Neural progenitor cell (in vitro differentiated cells): Measurements from ENCODE around the gene GPR156. TPM values are rescaled to one million over a fixed set of nuclear protein-coding genes. Genes with fewer than 3 reads are reported as not detected.
"Not testable (repeated sequence)": the region's sequence is repeated elsewhere in the genome, so short reads cannot be mapped to it uniquely, and the experiment has no call there.

Experiments used
- DNase-seq: peaks from one replicate; pipeline ENCODE4 v3.0.0-alpha.2; 2016; ENCODE audit warnings: low spot score
- H2AFZ ChIP-seq: fragments of 200-600 bp; sonication (generic); replicated peaks from 2 replicates; pipeline ENCODE4 v1.6.1; 2016; ENCODE audit warnings: antibody characterized with exemption
- H3F3A ChIP-seq: fragments of 200-600 bp; sonication (generic); 2 replicates; pipeline ENCODE4 v1.6.1; 2016; ENCODE audit warnings: antibody characterized with exemption, low read depth
- H3K27ac ChIP-seq: fragments of 200-600 bp; sonication (generic); 2 replicates; pipeline ENCODE4 v1.5.1; 2016; ENCODE audit warnings: mild to moderate bottlenecking
- H3K27me3 ChIP-seq: fragments of 200-600 bp; sonication (generic); 2 replicates; pipeline ENCODE4 v1.6.1; 2016; ENCODE audit warnings: mild to moderate bottlenecking, moderate library complexity
- H3K36me3 ChIP-seq: fragments of 200-600 bp; sonication (generic); 2 replicates; pipeline ENCODE4 v1.5.1; 2016
- H3K4me1 ChIP-seq: fragments of 200-600 bp; sonication (generic); 2 replicates; pipeline ENCODE4 v1.6.1; 2016; ENCODE audit warnings: mixed run types
- H3K4me2 ChIP-seq: fragments of 200-600 bp; sonication (generic); 2 replicates; pipeline ENCODE4 v1.6.1; 2016
- H3K4me3 ChIP-seq: fragments of 200-600 bp; sonication (generic); 2 replicates; pipeline ENCODE4 v1.5.1; 2016
- H3K79me2 ChIP-seq: fragments of 200-600 bp; sonication (generic); 2 replicates; pipeline ENCODE4 v1.6.1; 2016; ENCODE audit warnings: low read depth
- H3K9ac ChIP-seq: fragments of 200-600 bp; sonication (generic); 2 replicates; pipeline ENCODE4 v1.6.1; 2016
- H3K9me3 ChIP-seq: fragments of 200-600 bp; sonication (generic); 2 replicates; pipeline ENCODE4 v1.5.1; 2016; ENCODE audit warnings: low read depth
- H4K20me1 ChIP-seq: fragments of 200-600 bp; sonication (generic); 2 replicates; pipeline ENCODE4 v1.6.1; 2016; ENCODE audit warnings: low read depth
- H3K27ac Mint-ChIP-seq: 3 replicates; pipeline ENCODE4 v1.8.0; 2021; ENCODE audit warnings: mixed read lengths
- H3K27me3 Mint-ChIP-seq: 2 replicates; pipeline ENCODE4 v1.8.0; 2022; ENCODE audit warnings: low read depth, mild to moderate bottlenecking, inconsistent platforms, moderate library complexity, mixed read lengths; ENCODE audit not compliant: insufficient read depth
- H3K36me3 Mint-ChIP-seq: 3 replicates; pipeline ENCODE4 v1.8.0; 2021; ENCODE audit warnings: mixed read lengths
- H3K4me1 Mint-ChIP-seq: 3 replicates; pipeline ENCODE4 v1.8.0; 2021; ENCODE audit warnings: mixed read lengths
- H3K4me3 Mint-ChIP-seq: 3 replicates; pipeline ENCODE4 v1.8.0; 2021; ENCODE audit warnings: mild to moderate bottlenecking, moderate library complexity, mixed read lengths
- H3K9me3 Mint-ChIP-seq: 3 replicates; pipeline ENCODE4 v1.8.0; 2020; ENCODE audit warnings: mixed read lengths
- EZH2 ChIP-seq: fragments of 200-600 bp; sonication (generic); IDR thresholded peaks from 2 replicates; pipeline ENCODE4 v1.6.1; 2017; ENCODE audit warnings: antibody characterized with exemption, mild to moderate bottlenecking, moderate library complexity
- EZH2phosphoT487 ChIP-seq: fragments of 200-600 bp; sonication (generic); IDR thresholded peaks from 2 replicates; pipeline ENCODE4 v1.6.1; 2017; ENCODE audit warnings: antibody characterized with exemption
- total RNA-seq: library from RNA; depleted of rRNA; stranded (reverse); fragments of >200 nt; gene quantifications from 2 replicates; pipeline ENCODE4 v1.2.3, GENCODE V29; 2015; ENCODE audit warnings: low replicate concordance
- TF ChIP-seq, protein P1 (sequence below): fragments of 200-600 bp; sonication (generic); IDR thresholded peaks from 2 replicates; pipeline ENCODE4 v1.5.1; 2017; ENCODE audit warnings: antibody characterized with exemption, mild to moderate bottlenecking

Gene GPR156
- total RNA-seq, 1 donor from 2014 or later, result 2.2 TPM

DNA sequence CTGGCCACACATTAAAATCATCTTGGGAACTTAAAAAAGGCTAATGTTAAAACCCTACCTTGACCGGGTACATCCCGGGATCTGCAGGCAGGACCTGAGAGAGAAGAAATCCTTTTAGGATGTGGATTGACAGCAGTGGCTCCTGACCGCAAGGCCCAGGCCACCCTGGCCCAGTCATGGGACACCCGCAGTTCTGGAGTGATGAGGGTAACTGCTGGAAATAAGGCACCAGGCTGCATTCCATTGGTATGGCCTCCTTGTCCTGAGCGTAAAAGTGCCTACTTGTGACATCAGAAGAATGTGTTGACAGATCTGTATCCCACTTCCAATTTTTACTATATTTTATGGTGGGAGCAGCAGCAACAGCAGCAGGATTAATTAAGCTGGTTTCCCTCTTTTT, 127.3 kb downstream of the GPR156 start:
- Mint-ChIP-seq H3K4me1 (no peaks in the 10 kb centered on the region), H3K36me3 (no peaks in the 10 kb centered on the region), H3K9me3 (peaks cover 20% of the 10 kb centered on the region), H3K27me3 (peaks cover 5% of the 10 kb centered on the region), H3K4me3 (no peak overlapping the region), H3K27ac (no peak overlapping the region)
- H4K20me1 ChIP-seq, result no peaks in the 10 kb centered on the region
- no peaks in the 10 kb centered on the region for H3K36me3 ChIP-seq
- no peak overlapping the region for H3K4me3 ChIP-seq
- H3K9me3 ChIP-seq, result peaks cover 12% of the 10 kb centered on the region
- H3K4me2 ChIP-seq, result no peak overlapping the region
- H3F3A ChIP-seq, result no peaks in the 10 kb centered on the region
- no peak overlapping the region for H3K9ac ChIP-seq
- no peaks in the 10 kb centered on the region for H3K4me1 ChIP-seq
- H3K27ac ChIP-seq, result no peak overlapping the region
- TF ChIP-seq EZH2phosphoT487, result no peak
- no peak for TF ChIP-seq EZH2
- TF ChIP-seq, protein P1, sequence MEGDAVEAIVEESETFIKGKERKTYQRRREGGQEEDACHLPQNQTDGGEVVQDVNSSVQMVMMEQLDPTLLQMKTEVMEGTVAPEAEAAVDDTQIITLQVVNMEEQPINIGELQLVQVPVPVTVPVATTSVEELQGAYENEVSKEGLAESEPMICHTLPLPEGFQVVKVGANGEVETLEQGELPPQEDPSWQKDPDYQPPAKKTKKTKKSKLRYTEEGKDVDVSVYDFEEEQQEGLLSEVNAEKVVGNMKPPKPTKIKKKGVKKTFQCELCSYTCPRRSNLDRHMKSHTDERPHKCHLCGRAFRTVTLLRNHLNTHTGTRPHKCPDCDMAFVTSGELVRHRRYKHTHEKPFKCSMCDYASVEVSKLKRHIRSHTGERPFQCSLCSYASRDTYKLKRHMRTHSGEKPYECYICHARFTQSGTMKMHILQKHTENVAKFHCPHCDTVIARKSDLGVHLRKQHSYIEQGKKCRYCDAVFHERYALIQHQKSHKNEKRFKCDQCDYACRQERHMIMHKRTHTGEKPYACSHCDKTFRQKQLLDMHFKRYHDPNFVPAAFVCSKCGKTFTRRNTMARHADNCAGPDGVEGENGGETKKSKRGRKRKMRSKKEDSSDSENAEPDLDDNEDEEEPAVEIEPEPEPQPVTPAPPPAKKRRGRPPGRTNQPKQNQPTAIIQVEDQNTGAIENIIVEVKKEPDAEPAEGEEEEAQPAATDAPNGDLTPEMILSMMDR, result no peak
- H3K79me2 ChIP-seq, result no peaks in the 10 kb centered on the region
- DNase-seq, result no peak
- no peak overlapping the region for H2AFZ ChIP-seq
- H3K27me3 ChIP-seq, result no peaks in the 10 kb centered on the region

DNA sequence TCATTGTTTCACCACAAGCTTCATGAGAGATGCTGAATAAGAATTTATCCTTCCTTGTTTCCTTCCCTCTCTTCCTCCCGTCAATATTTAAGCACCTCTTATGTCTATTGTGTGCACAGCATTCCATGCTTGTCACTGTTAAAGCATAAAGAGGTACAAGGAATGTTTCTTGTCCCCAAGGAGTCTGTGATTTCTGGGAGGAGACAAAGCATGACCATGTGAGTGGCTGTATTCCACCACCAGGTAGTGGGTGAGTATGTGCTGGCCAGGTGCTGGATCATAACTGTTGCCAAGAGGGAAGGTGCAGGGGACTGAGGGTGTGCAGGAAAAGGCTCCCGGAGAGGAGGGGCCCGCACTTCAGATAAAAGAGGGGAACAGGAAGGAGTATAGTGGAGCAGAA, 127.9 kb downstream of the GPR156 start:
- Histone ChIP-seq H3K4me2 (no peak overlapping the region), H3K9ac (no peak overlapping the region), H3K4me3 (no peak overlapping the region), H4K20me1 (no peaks in the 10 kb centered on the region), H2AFZ (no peak overlapping the region), H3F3A (no peaks in the 10 kb centered on the region), H3K27ac (no peak overlapping the region), H3K4me1 (no peaks in the 10 kb centered on the region), H3K36me3 (no peaks in the 10 kb centered on the region), H3K79me2 (no peaks in the 10 kb centered on the region), H3K9me3 (peaks cover 12% of the 10 kb centered on the region), H3K27me3 (no peaks in the 10 kb centered on the region)
- TF ChIP-seq, protein P1, result no peak
- TF ChIP-seq EZH2phosphoT487 (no peak), EZH2 (no peak)
- peaks cover 20% of the 10 kb centered on the region for H3K9me3 Mint-ChIP-seq
- no peak for DNase-seq
- H3K27ac Mint-ChIP-seq, result no peak overlapping the region
- no peaks in the 10 kb centered on the region for H3K4me1 Mint-ChIP-seq
- H3K4me3 Mint-ChIP-seq, result no peak overlapping the region
- no peaks in the 10 kb centered on the region for H3K36me3 Mint-ChIP-seq
- H3K27me3 Mint-ChIP-seq, result peaks cover 5% of the 10 kb centered on the region

- no peak overlapping the region for H2AFZ ChIP-seq
- H3K79me2 ChIP-seq, result no peaks in the 10 kb centered on the region
- Mint-ChIP-seq H3K27me3 (peaks cover 5% of the 10 kb centered on the region), H3K36me3 (no peaks in the 10 kb centered on the region), H3K9me3 (peaks cover 20% of the 10 kb centered on the region), H3K27ac (no peak overlapping the region), H3K4me1 (no peaks in the 10 kb centered on the region), H3K4me3 (no peak overlapping the region)
- peaks cover 12% of the 10 kb centered on the region for H3K9me3 ChIP-seq
- no peak overlapping the region for H3K4me3 ChIP-seq
- H3K4me1 ChIP-seq, result no peaks in the 10 kb centered on the region
- H3K27ac ChIP-seq, result no peak overlapping the region
- DNase-seq, result no peak
- H3F3A ChIP-seq, result no peaks in the 10 kb centered on the region
- no peak overlapping the region for H3K9ac ChIP-seq
- H4K20me1 ChIP-seq, result no peaks in the 10 kb centered on the region
- H3K4me2 ChIP-seq, result no peak overlapping the region
- TF ChIP-seq EZH2phosphoT487 (no peak), EZH2 (no peak)
- TF ChIP-seq, protein P1, result no peak
- H3K27me3 ChIP-seq, result no peaks in the 10 kb centered on the region
- H3K36me3 ChIP-seq, result no peaks in the 10 kb centered on the region
Observed at GRCh38 chr3:120156699-120157098, 128.3 kb downstream of the GPR156 start.

DNA sequence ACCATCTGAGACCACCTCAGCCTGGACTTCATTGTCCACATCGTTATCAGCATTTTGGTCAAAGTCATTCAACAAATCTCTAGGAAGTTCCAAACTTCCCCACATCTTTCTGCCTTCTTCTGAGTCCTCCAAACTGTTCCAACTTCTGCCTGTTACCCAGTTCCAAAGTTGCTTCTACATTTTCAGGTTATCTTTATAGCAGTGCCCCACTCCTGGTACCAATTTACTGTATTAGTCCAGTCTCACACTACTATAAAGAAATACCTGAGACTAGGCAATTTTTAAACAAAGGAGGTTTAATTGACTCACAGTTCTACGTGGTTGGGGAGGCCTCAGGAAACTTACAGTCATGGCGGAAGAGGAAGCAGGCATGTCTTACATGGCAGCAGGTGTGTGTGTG, 129.3 kb downstream of the GPR156 start:
- not testable (repeated sequence) for H3K27me3 Mint-ChIP-seq, H3K4me1 ChIP-seq, H3K36me3 Mint-ChIP-seq, H3K4me3 ChIP-seq, H3K27ac Mint-ChIP-seq, DNase-seq, H3K36me3 ChIP-seq, H3K4me1 Mint-ChIP-seq, H3K27me3 ChIP-seq, H3K79me2 ChIP-seq, H3K9ac ChIP-seq, H2AFZ ChIP-seq, H3K4me3 Mint-ChIP-seq, H3F3A ChIP-seq, H3K4me2 ChIP-seq, H3K27ac ChIP-seq, H4K20me1 ChIP-seq
- peaks cover 20% of the 10 kb centered on the region for H3K9me3 Mint-ChIP-seq
- H3K9me3 ChIP-seq, result peaks cover 12% of the 10 kb centered on the region
